H1 (cell line): ENCODE data around the gene TAAR1. TPM values are rescaled to one million over a fixed set of nuclear protein-coding genes. Genes with fewer than 3 reads are reported as not detected.
"Not testable (repeated sequence)": the region's sequence is repeated elsewhere in the genome, so short reads cannot be mapped to it uniquely, and the experiment has no call there.

Source experiments
- CTCF ChIA-PET: fragments of 300-600 bp; sonication (Branson Sonifier 250); formaldehyde crosslinking; loops from one replicate; lab custom pipeline; 2021; ENCODE audit not compliant: partially characterized antibody; lab: Charles Lee
- POLR2A ChIA-PET: fragments of 300-600 bp; sonication (Branson Sonifier 250); formaldehyde crosslinking; loops from one replicate; lab custom pipeline; 2021; ENCODE audit warnings: inconsistent platforms; ENCODE audit not compliant: partially characterized antibody; lab: Charles Lee
- DNase-seq, 2 experiments: peaks; one replicate each; pipeline versions ENCODE4 v3.0.0 to v3.0.0-alpha.2; 2010 to 2022; ENCODE audit warnings: low spot score in 2 of 2, low read depth in 1 of 2, mixed read lengths in 1 of 2
- FAIRE-seq: peaks from 2 replicates; lab custom pipeline; 2011; peaks lifted over from hg19 to GRCh38; lab: Jason Lieb, UNC
- H2AFZ ChIP-seq: 2 replicates; pipeline ENCODE4 v1.8.1; 2012; ENCODE audit warnings: low read length, inconsistent platforms
- H2AK5ac ChIP-seq: 2 replicates; pipeline ENCODE4 v1.6.1; 2013; ENCODE audit warnings: low read depth, low read length
- H2BK120ac ChIP-seq: replicated peaks from 2 replicates; pipeline ENCODE3; 2013; ENCODE audit warnings: low read depth, low read length, inconsistent platforms
- H2BK12ac ChIP-seq: 2 replicates; pipeline ENCODE4 v1.6.1; 2013; ENCODE audit warnings: low read depth, low read length
- H2BK15ac ChIP-seq: 2 replicates; pipeline ENCODE4 v1.6.1; 2013; ENCODE audit warnings: low read length
- H2BK20ac ChIP-seq: 2 replicates; pipeline ENCODE4 v1.6.1; 2013; ENCODE audit warnings: low read length
- H2BK5ac ChIP-seq: 2 replicates; pipeline ENCODE4 v1.6.1; 2013; ENCODE audit warnings: low read depth, low read length
- H3K14ac ChIP-seq: 2 replicates; pipeline ENCODE4 v1.6.1; 2013; ENCODE audit warnings: inconsistent platforms; ENCODE audit not compliant: insufficient read length
- H3K18ac ChIP-seq: 2 replicates; pipeline ENCODE4 v1.6.1; 2013; ENCODE audit warnings: low read length; ENCODE audit errors: extremely low read depth
- H3K23ac ChIP-seq: 2 replicates; pipeline ENCODE4 v1.6.1; 2013; ENCODE audit warnings: inconsistent platforms; ENCODE audit not compliant: insufficient read length
- H3K23me2 ChIP-seq: 2 replicates; pipeline ENCODE4 v1.6.1; 2013; ENCODE audit warnings: low read depth, low read length
- H3K27ac ChIP-seq: 2 replicates; pipeline ENCODE4 v1.6.1; 2011; ENCODE audit warnings: low read depth, low read length, inconsistent platforms
- H3K27me3 ChIP-seq, 4 experiments: replicated peaks in 1 of 4; 1 replicate in 1 of 4; 2 replicates in 3 of 4; pipeline versions ENCODE4 v1.6.1 to v1.8.1; 2011 to 2013; ENCODE audit warnings: low read length in 3 of 4, mild to moderate bottlenecking in 3 of 4, inconsistent platforms in 2 of 4, mixed read lengths in 2 of 4, moderate library complexity in 1 of 4; ENCODE audit not compliant: control insufficient read depth in 3 of 4, insufficient read depth in 3 of 4; ENCODE audit errors: extremely low read depth in 1 of 4
- H3K36me3 ChIP-seq, 4 experiments: 2 replicates each; pipeline versions ENCODE4 v1.6.1 to v1.8.1; 2011 to 2013; ENCODE audit warnings: mild to moderate bottlenecking in 4 of 4, low read length in 3 of 4, moderate library complexity in 2 of 4, control low read depth in 1 of 4, inconsistent platforms in 1 of 4; ENCODE audit not compliant: insufficient read depth in 4 of 4, control insufficient read depth in 2 of 4
- H3K4ac ChIP-seq: replicated peaks from 2 replicates; pipeline ENCODE3; 2013; ENCODE audit warnings: low read length, low read depth, mixed read lengths, inconsistent platforms; ENCODE audit not compliant: insufficient read length
- H3K4me1 ChIP-seq, 4 experiments: replicated peaks in 1 of 4; 1 replicate in 1 of 4; 2 replicates in 3 of 4; pipeline versions ENCODE4 v1.6.1 to v1.8.1; 2011 to 2013; ENCODE audit warnings: low read length in 3 of 4, inconsistent platforms in 2 of 4, mixed read lengths in 1 of 4; ENCODE audit not compliant: insufficient read depth in 4 of 4, control insufficient read depth in 3 of 4
- H3K4me2 ChIP-seq, 2 experiments: 2 replicates each; pipeline versions ENCODE4 v1.6.1 to v1.8.1; 2011 to 2013; ENCODE audit warnings: low read depth in 2 of 2, low read length in 2 of 2, control low read depth in 1 of 2, inconsistent platforms in 1 of 2, mild to moderate bottlenecking in 1 of 2; ENCODE audit not compliant: insufficient read depth in 1 of 2
- H3K4me3 ChIP-seq, 4 experiments: fragments of 200-600, 300-600 bp in 1 of 4; sonication (generic), shearing (Covaris generic), sonication (Bioruptor Twin) in 1 of 4; 2 replicates each; pipeline versions ENCODE4 v1.5.1 to v1.8.1; 2011 to 2016; ENCODE audit warnings: low read length in 4 of 4, low read depth in 3 of 4, control low read depth in 2 of 4, inconsistent platforms in 2 of 4, mild to moderate bottlenecking in 2 of 4, mixed read lengths in 1 of 4, moderate library complexity in 1 of 4; ENCODE audit not compliant: insufficient read depth in 2 of 4; ENCODE audit errors: extremely low read depth in 1 of 4
- H3K56ac ChIP-seq: replicated peaks from 2 replicates; pipeline ENCODE3; 2013; ENCODE audit warnings: low read depth, mild to moderate bottlenecking, mixed read lengths, low read length, inconsistent platforms; ENCODE audit not compliant: insufficient read length
- H3K79me1 ChIP-seq: 2 replicates; pipeline ENCODE4 v1.6.1; 2013; ENCODE audit warnings: low read depth, low read length, control low read depth
- H3K79me2 ChIP-seq, 2 experiments: 2 replicates each; pipeline versions ENCODE4 v1.6.1 to v1.8.1; 2012 to 2013; ENCODE audit warnings: low read length in 2 of 2, mild to moderate bottlenecking in 2 of 2, inconsistent platforms in 1 of 2; ENCODE audit not compliant: insufficient read depth in 2 of 2, control insufficient read depth in 1 of 2
- H3K9ac ChIP-seq, 4 experiments: replicated peaks in 1 of 4; 1 replicate in 1 of 4; 2 replicates in 3 of 4; pipeline versions ENCODE4 v1.6.1 to v1.8.1; 2011 to 2013; ENCODE audit warnings: low read depth in 3 of 4, low read length in 3 of 4, control low read depth in 2 of 4, mild to moderate bottlenecking in 2 of 4, moderate library complexity in 2 of 4, inconsistent platforms in 1 of 4; ENCODE audit errors: extremely low read depth in 1 of 4
- H3K9me3 ChIP-seq, 2 experiments: 2 replicates each; pipeline versions ENCODE4 v1.6.1 to v1.8.1; 2012 to 2013; ENCODE audit warnings: mild to moderate bottlenecking in 2 of 2, moderate library complexity in 2 of 2, control low read depth in 1 of 2, inconsistent platforms in 1 of 2, low read depth in 1 of 2, low read length in 1 of 2, mixed read lengths in 1 of 2; ENCODE audit not compliant: insufficient read depth in 2 of 2
- H4K20me1 ChIP-seq, 2 experiments: replicated peaks in 1 of 2; 2 replicates each; pipeline versions ENCODE3 to v1.8.1; 2011 to 2013; ENCODE audit warnings: inconsistent platforms in 2 of 2, low read length in 2 of 2, mild to moderate bottlenecking in 1 of 2; ENCODE audit not compliant: insufficient read depth in 2 of 2, control insufficient read depth in 1 of 2
- H4K5ac ChIP-seq: 2 replicates; pipeline ENCODE4 v1.6.1; 2013; ENCODE audit warnings: low read length, low read depth, mixed read lengths, inconsistent platforms; ENCODE audit not compliant: insufficient read length
- H4K8ac ChIP-seq: 2 replicates; pipeline ENCODE4 v1.8.0; 2013; ENCODE audit warnings: mild to moderate bottlenecking, moderate library complexity, low read length, inconsistent platforms; ENCODE audit not compliant: insufficient read depth; ENCODE audit errors: extremely low read depth
- H4K91ac ChIP-seq: replicated peaks from 2 replicates; pipeline ENCODE3; 2013; ENCODE audit warnings: low read length, mixed read lengths, inconsistent platforms; ENCODE audit not compliant: insufficient read length
- WGBS, 2 experiments: shearing (Covaris generic) in 1 of 2; methylation state at CpG; one replicate each; pipeline versions ENCODE4 v1.1.6 to v1.1.7; 2013 to 2015; ENCODE audit warnings: low lambda C conversion rate in 2 of 2, mixed read lengths in 2 of 2, inconsistent platforms in 1 of 2, low coverage in 1 of 2, missing lambda C conversion rate in 1 of 2; ENCODE audit not compliant: insufficient replicate concordance in 2 of 2, insufficient coverage in 1 of 2, insufficient read length in 1 of 2; ENCODE audit errors: extremely low coverage in 1 of 2, missing lambda C conversion rate in 1 of 2; 5-methylcytosine and 5-hydroxymethylcytosine counted together
- polyA plus RNA-seq, 7 experiments: library from polyadenylated mRNA; depleted of rRNA in 3 of 7; stranded (reverse) in 5 of 7; unstranded in 2 of 7; fragments of >200 nt in 5 of 7; fragments of 200-250 nt in 2 of 7; gene quantifications; 1 replicate in 5 of 7; 2 replicates in 1 of 7; 4 replicates in 1 of 7; pipeline versions ENCODE4 v1.2.1 to v1.2.3, GENCODE V29; 2011 to 2013; ENCODE audit warnings: missing spikeins in 2 of 7, mixed read lengths in 2 of 7
- total RNA-seq: library from RNA; stranded (reverse); fragmentation: NEBNext Ultra II Directional; extraction: Animal tissue kit (Norgen Biotek cat#: 25700); gene quantifications from 2 replicates; pipeline ENCODE4 v1.2.1, GENCODE V29; 2021

Gene TAAR1
- total and polyA plus RNA-seq, 2 of the 8 experiments (the other 6 are each of a cell fraction or from before 2014, with no cell fraction given), result not detected

DNA sequence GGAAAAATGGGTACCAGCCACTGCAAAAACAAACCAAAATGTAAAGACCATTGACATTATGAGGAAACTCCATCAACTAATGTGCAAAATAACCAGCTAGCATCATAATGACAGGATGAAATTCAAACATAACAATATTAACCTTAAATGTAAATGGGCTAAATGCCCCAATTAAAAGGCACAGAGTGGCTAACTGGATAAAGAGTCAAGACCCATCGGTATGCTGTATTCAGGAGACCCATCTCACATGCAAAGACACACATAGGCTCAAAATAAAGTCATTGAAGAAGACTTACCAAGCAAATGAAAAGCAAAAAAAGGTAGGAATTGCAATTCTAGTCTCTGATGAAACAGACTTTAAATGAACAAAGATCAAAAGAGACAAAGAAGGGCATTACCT is 21.8 kb downstream of the TAAR1 start:
- H3K79me2 ChIP-seq, H3K4me3 ChIP-seq, H3K36me3 ChIP-seq, DNase-seq, H4K8ac ChIP-seq, H3K79me1 ChIP-seq, H2AK5ac ChIP-seq, H2BK12ac ChIP-seq, H3K23ac ChIP-seq, H3K23me2 ChIP-seq, H3K4me1 ChIP-seq, H3K14ac ChIP-seq, H3K56ac ChIP-seq, H3K27ac ChIP-seq, H2AFZ ChIP-seq, H2BK5ac ChIP-seq, H2BK120ac ChIP-seq, H4K91ac ChIP-seq, H2BK15ac ChIP-seq, H3K4ac ChIP-seq, H3K27me3 ChIP-seq, H3K18ac ChIP-seq, H4K5ac ChIP-seq, H2BK20ac ChIP-seq, FAIRE-seq, POLR2A ChIA-PET, H3K4me2 ChIP-seq, H3K9me3 ChIP-seq, H4K20me1 ChIP-seq, H3K9ac ChIP-seq: not testable (repeated sequence)
- CTCF ChIA-PET, result interaction anchor here (0.7 kb wide), 1 partner anchor 769 kb away, joined by 3 read pairs; no protein-coding TSS in a partner anchor
- WGBS, 2 experiments, result 88% methylated on average over 1 of the region's 1 CpG; no CpG with 5 or more reads in 1 of the 2 experiments

DNA sequence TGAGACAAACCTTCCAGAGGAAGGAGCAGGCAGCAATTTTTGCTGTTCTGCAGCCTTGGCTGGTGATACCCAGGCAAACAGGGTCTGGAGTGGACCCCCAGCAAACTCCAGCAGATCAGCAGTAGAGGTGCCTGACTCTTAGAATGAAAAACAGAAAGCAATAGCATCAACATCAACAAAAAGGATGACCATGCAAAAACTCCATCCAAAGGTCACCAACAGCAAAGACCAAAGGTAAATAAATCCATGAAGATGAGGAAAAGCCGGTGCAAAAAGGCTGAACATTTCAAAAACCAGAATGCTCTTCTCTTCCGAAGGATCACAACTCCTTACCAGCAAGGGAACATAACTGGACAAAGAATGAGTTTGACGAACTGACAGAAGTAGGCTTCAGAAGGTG is 23.1 kb downstream of the TAAR1 start:
- H2BK5ac ChIP-seq, H2AFZ ChIP-seq, H2BK15ac ChIP-seq, H3K4me2 ChIP-seq, H3K23ac ChIP-seq, H2BK120ac ChIP-seq, H3K27ac ChIP-seq, H3K9me3 ChIP-seq, H3K4ac ChIP-seq, H3K18ac ChIP-seq, H3K23me2 ChIP-seq, H3K4me3 ChIP-seq, H3K9ac ChIP-seq, H3K56ac ChIP-seq, H3K27me3 ChIP-seq, FAIRE-seq, H3K14ac ChIP-seq, H4K91ac ChIP-seq, H4K8ac ChIP-seq, H3K4me1 ChIP-seq, H3K79me1 ChIP-seq, H4K20me1 ChIP-seq, POLR2A ChIA-PET, H3K79me2 ChIP-seq, H4K5ac ChIP-seq, DNase-seq, H2BK20ac ChIP-seq, H3K36me3 ChIP-seq, H2AK5ac ChIP-seq, H2BK12ac ChIP-seq: not testable (repeated sequence)
- WGBS, 2 experiments, result 88% methylated on average over 3 of the region's 3 CpGs; no CpG with 5 or more reads in 1 of the 2 experiments
- CTCF ChIA-PET, result interaction anchor here (1.4 kb wide), 1 partner anchor 34 kb away, joined by 3 read pairs; no protein-coding TSS in a partner anchor
